A549 (cell line): ENCODE results near the gene ARHGEF4. TPM values are rescaled to one million over a fixed set of nuclear protein-coding genes. Genes with fewer than 3 reads are reported as not detected.

Experiments used
- ATAC-seq, 2 experiments: fragments of 200-7000 bp in 1 of 2; fragments of >200 bp in 1 of 2; cut with Nextera tagmentation in 1 of 2; cut with Tn5 transposase in 1 of 2; 3 replicates each; pipeline versions ENCODE4 v1.8.0 to v1.9.1; 2018 to 2020; ENCODE audit warnings: mild to moderate bottlenecking in 1 of 2, moderate library complexity in 1 of 2
- CTCF ChIA-PET: fragments of 300-600 bp; sonication (Branson Sonifier 250); formaldehyde crosslinking; extraction: SDS; loops from one replicate; lab custom pipeline; 2021; ENCODE audit warnings: antibody characterized with exemption, inconsistent platforms; lab: Yijun Ruan, JAX
- POLR2A ChIA-PET: fragments of 350-600 bp; formaldehyde crosslinking; extraction: SDS; loops from one replicate; lab custom pipeline; 2021; ENCODE audit warnings: antibody characterized with exemption, inconsistent platforms; lab: Yijun Ruan, JAX
- DNase-seq, 2 experiments: peaks; one replicate each; pipeline versions ENCODE4 v3.0.0 to v3.0.0-alpha.2; 2011 to 2016; ENCODE audit warnings: low read depth in 1 of 2, low spot score in 1 of 2
- FAIRE-seq: peaks from 2 replicates; lab custom pipeline; 2011; peaks lifted over from hg19 to GRCh38; lab: Jason Lieb, UNC
- H3K27ac ChIP-seq, 2 experiments: fragments of >200 bp; sonication (Bioruptor Twin); formaldehyde crosslinking; 3 replicates each; pipeline ENCODE4 v1.5.1; 2016 to 2017
- H3K4me1 ChIP-seq: fragments of >200 bp; sonication (Bioruptor Twin); formaldehyde crosslinking; 3 replicates; pipeline ENCODE4 v1.6.1; 2016
- H3K4me2 ChIP-seq: fragments of >200 bp; sonication (Bioruptor Twin); formaldehyde crosslinking; 3 replicates; pipeline ENCODE4 v1.6.1; 2016
- H3K4me3 ChIP-seq: fragments of >200 bp; sonication (Bioruptor Twin); formaldehyde crosslinking; 3 replicates; pipeline ENCODE4 v1.5.1; 2016
- H3K9me3 ChIP-seq: fragments of >200 bp; sonication (Bioruptor Twin); formaldehyde crosslinking; 3 replicates; pipeline ENCODE4 v1.6.1; 2016
- BHLHE40 ChIP-seq: IDR thresholded peaks from 2 replicates; pipeline ENCODE4 v1.6.1; 2012; ENCODE audit warnings: low read depth, low read length, inconsistent platforms
- CBX2 ChIP-seq: fragments of 200-600 bp; sonication (generic); IDR thresholded peaks from 2 replicates; pipeline ENCODE4 v1.6.1; 2016; ENCODE audit warnings: low read depth, mild to moderate bottlenecking, borderline replicate concordance
- CBX8 ChIP-seq: fragments of 200-600 bp; sonication (generic); IDR thresholded peaks from 2 replicates; pipeline ENCODE4 v1.6.1; 2016
- CEBPB ChIP-seq, 2 experiments: fragments of >200 bp in 1 of 2; sonication (Bioruptor Twin) in 1 of 2; formaldehyde crosslinking in 1 of 2; IDR thresholded peaks; 2 replicates each; pipeline ENCODE4 v1.6.1; 2012 to 2016
- EHF ChIP-seq: fragments of 250-450 bp; sonication (Bioruptor Pico); IDR thresholded peaks from 2 replicates; pipeline ENCODE4 v1.5.0; 2020; ENCODE audit warnings: mild to moderate bottlenecking
- FOSL2 ChIP-seq, 2 experiments: fragments of 450-650 bp in 1 of 2; fragments of >200 bp in 1 of 2; sonication (Bioruptor Twin) in 1 of 2; formaldehyde crosslinking; IDR thresholded peaks; 2 replicates each; pipeline versions ENCODE4 v1.5.0 to v1.6.1; 2016 to 2020; ENCODE audit warnings: mild to moderate bottlenecking in 1 of 2, moderate library complexity in 1 of 2
- HDAC2 ChIP-seq: fragments of 200-600 bp; sonication (generic); IDR thresholded peaks from 2 replicates; pipeline ENCODE4 v1.6.1; 2016
- HES2 ChIP-seq: fragments of >200 bp; sonication (Bioruptor Twin); formaldehyde crosslinking; IDR thresholded peaks from 2 replicates; pipeline ENCODE4 v1.6.1; 2016
- HOXA7 ChIP-seq: fragments of 250-450 bp; sonication (Bioruptor Pico); IDR thresholded peaks from 2 replicates; pipeline ENCODE4 v1.5.0; 2020; ENCODE audit warnings: mild to moderate bottlenecking, moderate library complexity
- HOXB13 ChIP-seq: fragments of 250-450 bp; sonication (Bioruptor Pico); IDR thresholded peaks from 2 replicates; pipeline ENCODE4 v1.5.0; 2020; ENCODE audit warnings: low read depth, mild to moderate bottlenecking, moderate library complexity
- HOXB5 ChIP-seq: fragments of 250-450 bp; sonication (Bioruptor Pico); IDR thresholded peaks from 2 replicates; pipeline ENCODE4 v1.5.0; 2020; ENCODE audit warnings: mild to moderate bottlenecking, moderate library complexity
- JUNB ChIP-seq: fragments of >200 bp; sonication (Bioruptor Twin); formaldehyde crosslinking; IDR thresholded peaks from 2 replicates; pipeline ENCODE4 v1.6.1; 2016
- KDM1A ChIP-seq: fragments of 200-600 bp; sonication (generic); IDR thresholded peaks from 2 replicates; pipeline ENCODE4 v1.6.1; 2016; ENCODE audit warnings: low read depth, mild to moderate bottlenecking
- KDM5A ChIP-seq: fragments of 200-600 bp; sonication (generic); IDR thresholded peaks from 2 replicates; pipeline ENCODE4 v1.6.1; 2016; ENCODE audit warnings: antibody characterized with exemption, mild to moderate bottlenecking
- NFE2L2 ChIP-seq: fragments of 150-350 bp; conservative IDR thresholded peaks from 2 replicates; pipeline ENCODE4 v1.6.1; 2014; ENCODE audit warnings: low read length
- NPAS2 ChIP-seq: fragments of 250-450 bp; sonication (Bioruptor Pico); IDR thresholded peaks from 2 replicates; pipeline ENCODE4 v1.8.0; 2022; ENCODE audit warnings: mild to moderate bottlenecking, moderate library complexity, borderline replicate concordance
- PHF8 ChIP-seq: fragments of 200-600 bp; sonication (generic); IDR thresholded peaks from 2 replicates; pipeline ENCODE4 v1.6.1; 2016; ENCODE audit warnings: low read depth, mild to moderate bottlenecking, antibody characterized with exemption, moderate library complexity, borderline replicate concordance
- POLR2A ChIP-seq: IDR thresholded peaks from 2 replicates; pipeline ENCODE4 v1.6.1; 2012; ENCODE audit warnings: mild to moderate bottlenecking, low read length
- RAD21 ChIP-seq, 2 experiments: fragments of >200 bp in 1 of 2; sonication (Bioruptor Twin) in 1 of 2; formaldehyde crosslinking in 1 of 2; IDR thresholded peaks in 1 of 2; conservative IDR thresholded peaks in 1 of 2; 2 replicates in 1 of 2; 3 replicates in 1 of 2; pipeline ENCODE4 v1.6.1; 2012 to 2018; ENCODE audit warnings: inconsistent platforms in 1 of 2
- RNF2 ChIP-seq: fragments of 200-600 bp; sonication (generic); IDR thresholded peaks from 2 replicates; pipeline ENCODE4 v1.6.1; 2016; ENCODE audit warnings: low read depth, mild to moderate bottlenecking, antibody characterized with exemption, moderate library complexity, borderline replicate concordance
- SMC3 ChIP-seq: fragments of >200 bp; sonication (Bioruptor Twin); formaldehyde crosslinking; IDR thresholded peaks from 3 replicates; pipeline ENCODE4 v1.6.1; 2018; ENCODE audit warnings: inconsistent platforms
- TFCP2L1 ChIP-seq: fragments of 250-450 bp; sonication (Bioruptor Pico); IDR thresholded peaks from 2 replicates; pipeline ENCODE4 v1.5.0; 2021; ENCODE audit warnings: mild to moderate bottlenecking
- ZC3H11A ChIP-seq: fragments of 450-650 bp; IDR thresholded peaks from 2 replicates; pipeline ENCODE4 v1.6.1; 2014; ENCODE audit warnings: antibody characterized with exemption, mild to moderate bottlenecking
- ZFP36 ChIP-seq: fragments of 450-650 bp; IDR thresholded peaks from 2 replicates; pipeline ENCODE4 v1.6.1; 2014; ENCODE audit warnings: borderline replicate concordance; ENCODE audit not compliant: partially characterized antibody
- ZSCAN20 ChIP-seq: fragments of 250-450 bp; sonication (Bioruptor Pico); IDR thresholded peaks from 2 replicates; pipeline ENCODE4 v1.8.0; 2022; ENCODE audit warnings: mild to moderate bottlenecking, moderate library complexity
- WGBS: methylation state at CpG from one replicate; pipeline ENCODE4 v1.1.6; 2017; ENCODE audit errors: missing lambda C conversion rate; 5-methylcytosine and 5-hydroxymethylcytosine counted together
- polyA plus RNA-seq, 4 experiments: library from polyadenylated mRNA; depleted of rRNA in 3 of 4; stranded (reverse); fragments of >200 nt; fragmentation: RNase III in 1 of 4; extraction: RNeasy Plus Mini Kit Qiagen cat#74134 plus additional on column Dnase treatment in 1 of 4; gene quantifications; 2 replicates in 3 of 4; 3 replicates in 1 of 4; pipeline ENCODE4 v1.2.3, GENCODE V29; 2011 to 2017
- TF ChIP-seq, protein P1 (sequence below): IDR thresholded peaks from 2 replicates; pipeline ENCODE4 v1.6.1; 2012
- TF ChIP-seq, protein P2 (sequence below): fragments of 150-350 bp; IDR thresholded peaks from 2 replicates; pipeline ENCODE4 v1.6.1; 2014; ENCODE audit warnings: low read depth, mild to moderate bottlenecking, low read length
- TF ChIP-seq, protein P3 (sequence below): fragments of 250-450 bp; sonication (Bioruptor Pico); IDR thresholded peaks from 2 replicates; pipeline ENCODE4 v1.5.0; 2020; ENCODE audit warnings: low read depth, mild to moderate bottlenecking, moderate library complexity
- TF ChIP-seq, protein P4 (sequence below): fragments of 250-450 bp; sonication (Bioruptor Pico); IDR thresholded peaks from 2 replicates; pipeline ENCODE4 v1.5.0; 2021; ENCODE audit warnings: mild to moderate bottlenecking, moderate library complexity, borderline replicate concordance
- TF ChIP-seq, protein P5 (sequence below): IDR thresholded peaks from 2 replicates; pipeline ENCODE4 v1.6.1; 2012

ARHGEF4 gene
- polyA plus RNA-seq, 2 of the 4 experiments (the other 2 are of a cell fraction): 1.00 to 2.1 TPM

DNA sequence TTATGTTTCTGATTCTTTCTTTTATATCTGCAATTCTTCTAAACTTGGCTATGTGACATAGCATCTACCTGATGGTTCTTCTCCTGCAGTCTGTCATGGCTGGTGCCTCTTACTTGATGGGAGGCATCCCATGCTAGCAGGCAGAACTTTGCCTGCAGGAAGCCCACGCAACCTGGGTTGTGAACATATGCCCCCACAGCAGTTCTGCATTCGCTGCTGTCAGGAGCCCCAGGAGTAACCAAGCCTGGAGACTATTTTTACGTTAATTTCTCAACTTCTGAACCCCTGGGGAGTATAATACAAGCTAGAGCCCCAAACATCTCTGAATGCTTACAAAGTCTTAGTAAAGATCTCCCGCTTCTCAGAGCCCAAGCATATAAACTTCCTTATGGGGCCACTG, 244.5 kb downstream of the ARHGEF4 start:
- H3K4me1 ChIP-seq: no peaks in the 10 kb centered on the region
- no peak overlapping the region for H3K4me3 ChIP-seq
- TF ChIP-seq, protein P1, sequence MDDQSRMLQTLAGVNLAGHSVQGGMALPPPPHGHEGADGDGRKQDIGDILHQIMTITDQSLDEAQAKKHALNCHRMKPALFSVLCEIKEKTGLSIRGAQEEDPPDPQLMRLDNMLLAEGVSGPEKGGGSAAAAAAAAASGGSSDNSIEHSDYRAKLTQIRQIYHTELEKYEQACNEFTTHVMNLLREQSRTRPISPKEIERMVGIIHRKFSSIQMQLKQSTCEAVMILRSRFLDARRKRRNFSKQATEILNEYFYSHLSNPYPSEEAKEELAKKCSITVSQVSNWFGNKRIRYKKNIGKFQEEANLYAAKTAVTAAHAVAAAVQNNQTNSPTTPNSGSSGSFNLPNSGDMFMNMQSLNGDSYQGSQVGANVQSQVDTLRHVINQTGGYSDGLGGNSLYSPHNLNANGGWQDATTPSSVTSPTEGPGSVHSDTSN: no peak
- TF ChIP-seq CBX2: no peak
- TF ChIP-seq, protein P2, sequence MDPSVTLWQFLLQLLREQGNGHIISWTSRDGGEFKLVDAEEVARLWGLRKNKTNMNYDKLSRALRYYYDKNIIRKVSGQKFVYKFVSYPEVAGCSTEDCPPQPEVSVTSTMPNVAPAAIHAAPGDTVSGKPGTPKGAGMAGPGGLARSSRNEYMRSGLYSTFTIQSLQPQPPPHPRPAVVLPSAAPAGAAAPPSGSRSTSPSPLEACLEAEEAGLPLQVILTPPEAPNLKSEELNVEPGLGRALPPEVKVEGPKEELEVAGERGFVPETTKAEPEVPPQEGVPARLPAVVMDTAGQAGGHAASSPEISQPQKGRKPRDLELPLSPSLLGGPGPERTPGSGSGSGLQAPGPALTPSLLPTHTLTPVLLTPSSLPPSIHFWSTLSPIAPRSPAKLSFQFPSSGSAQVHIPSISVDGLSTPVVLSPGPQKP: no peak
- TF ChIP-seq ZSCAN20 (CRISPR knock-in tag): no peak
- TF ChIP-seq SMC3: no peak
- TF ChIP-seq HOXB13 (CRISPR knock-in tag): no peak
- TF ChIP-seq, protein P3, sequence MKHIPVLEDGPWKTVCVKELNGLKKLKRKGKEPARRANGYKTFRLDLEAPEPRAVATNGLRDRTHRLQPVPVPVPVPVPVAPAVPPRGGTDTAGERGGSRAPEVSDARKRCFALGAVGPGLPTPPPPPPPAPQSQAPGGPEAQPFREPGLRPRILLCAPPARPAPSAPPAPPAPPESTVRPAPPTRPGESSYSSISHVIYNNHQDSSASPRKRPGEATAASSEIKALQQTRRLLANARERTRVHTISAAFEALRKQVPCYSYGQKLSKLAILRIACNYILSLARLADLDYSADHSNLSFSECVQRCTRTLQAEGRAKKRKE (CRISPR knock-in tag): no peak
- no peak for TF ChIP-seq KDM1A
- TF ChIP-seq, protein P4, sequence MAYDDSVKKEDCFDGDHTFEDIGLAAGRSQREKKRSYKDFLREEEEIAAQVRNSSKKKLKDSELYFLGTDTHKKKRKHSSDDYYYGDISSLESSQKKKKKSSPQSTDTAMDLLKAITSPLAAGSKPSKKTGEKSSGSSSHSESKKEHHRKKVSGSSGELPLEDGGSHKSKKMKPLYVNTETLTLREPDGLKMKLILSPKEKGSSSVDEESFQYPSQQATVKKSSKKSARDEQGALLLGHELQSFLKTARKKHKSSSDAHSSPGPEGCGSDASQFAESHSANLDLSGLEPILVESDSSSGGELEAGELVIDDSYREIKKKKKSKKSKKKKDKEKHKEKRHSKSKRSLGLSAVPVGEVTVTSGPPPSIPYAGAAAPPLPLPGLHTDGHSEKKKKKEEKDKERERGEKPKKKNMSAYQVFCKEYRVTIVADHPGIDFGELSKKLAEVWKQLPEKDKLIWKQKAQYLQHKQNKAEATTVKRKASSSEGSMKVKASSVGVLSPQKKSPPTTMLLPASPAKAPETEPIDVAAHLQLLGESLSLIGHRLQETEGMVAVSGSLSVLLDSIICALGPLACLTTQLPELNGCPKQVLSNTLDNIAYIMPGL: no peak
- TF ChIP-seq CBX8: no peak
- no peak for TF ChIP-seq ZFP36
- no peak for TF ChIP-seq HOXA7
- no peak for TF ChIP-seq NPAS2 (CRISPR knock-in tag)
- no peak for TF ChIP-seq EHF
- TF ChIP-seq POLR2A: no peak
- TF ChIP-seq CEBPB (IDR thresholded peaks at IDR 0.05): no peak
- TF ChIP-seq, protein P5, sequence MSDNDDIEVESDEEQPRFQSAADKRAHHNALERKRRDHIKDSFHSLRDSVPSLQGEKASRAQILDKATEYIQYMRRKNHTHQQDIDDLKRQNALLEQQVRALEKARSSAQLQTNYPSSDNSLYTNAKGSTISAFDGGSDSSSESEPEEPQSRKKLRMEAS: no peak
- no peak for TF ChIP-seq TFCP2L1 (CRISPR knock-in tag)
- TF ChIP-seq PHF8: no peak
- ChIA-PET CTCF (interaction anchor here (0.7 to 1.1 kb wide), 3 partner anchors 15 to 116 kb away, joined by 3 to 4 read pairs (median 3); no protein-coding TSS in a partner anchor), POLR2A (no interaction called here)
- ATAC-seq: no peak
- no peak overlapping the region for H3K4me2 ChIP-seq
- H3K9me3 ChIP-seq: no peaks in the 10 kb centered on the region
- no peak for FAIRE-seq
- WGBS: 100% methylated on average over 4 of the region's 4 CpGs
- DNase-seq: no peak
- H3K27ac ChIP-seq: no peak overlapping the region

DNA sequence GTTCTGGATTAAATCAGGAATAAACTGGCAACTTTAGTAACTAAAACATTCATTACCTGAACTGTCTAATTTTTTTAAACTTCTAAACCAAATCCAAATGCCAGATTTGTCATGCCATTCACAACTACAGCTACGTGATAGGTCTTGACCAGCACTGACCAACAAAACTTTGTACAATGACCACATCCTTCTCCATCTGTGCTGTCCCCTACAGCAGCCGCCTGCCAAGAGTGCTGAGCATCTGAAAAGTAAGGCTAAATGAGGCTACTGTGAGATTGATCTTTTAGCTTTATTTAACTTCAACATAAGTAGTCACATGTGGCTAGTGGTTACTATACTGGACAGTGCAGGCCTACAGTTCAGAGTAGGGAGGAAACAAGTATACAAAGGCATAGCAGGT, 248.9 kb downstream of the ARHGEF4 start:
- CTCF ChIA-PET: interaction anchor here (1.5 kb wide), 1 partner anchor 13 kb away, joined by 3 read pairs; no protein-coding TSS in a partner anchor
- POLR2A ChIA-PET: no interaction called here
- no peak overlapping the region for H3K27ac ChIP-seq
- TF ChIP-seq RNF2 (no peak), HDAC2 (no peak), KDM5A (no peak), NFE2L2 (no peak), HOXA7 (no peak), JUNB (no peak), HES2 (no peak), TFCP2L1 (CRISPR knock-in tag) (no peak), ZSCAN20 (CRISPR knock-in tag) (no peak), FOSL2 (IDR thresholded peaks at IDR 0.05) (no peak), FOSL2 (CRISPR knock-in tag; IDR thresholded peaks at IDR 0.05) (no peak), RAD21 (conservative IDR thresholded peaks at IDR 0.05 in 1 of 2, IDR thresholded peaks at IDR 0.05 in 1 of 2) (no peak), HOXB5 (CRISPR knock-in tag) (no peak), BHLHE40 (no peak), ZC3H11A (no peak), POLR2A (no peak), CBX8 (no peak)
- TF ChIP-seq, protein P4: no peak
- TF ChIP-seq, protein P5: no peak
- TF ChIP-seq, all 56 proteins: peak for 0
- DNase-seq (no peak), FAIRE-seq (no peak), ATAC-seq (peak in 1 of 2 experiments; percentile 28; a peak in 3 of 6 replicates)
- Histone ChIP-seq H3K4me2 (no peak overlapping the region), H3K4me3 (no peak overlapping the region), H3K4me1 (no peaks in the 10 kb centered on the region), H3K9me3 (no peaks in the 10 kb centered on the region)
- 89% methylated on average over 2 of the region's 2 CpGs for WGBS
